Neutrophil (primary cell): ENCODE data around the gene LSM10.

Source experiments
- H3K27ac ChIP-seq: fragments of 200-600 bp; sonication (generic); 2 replicates; pipeline ENCODE4 v1.5.1; 2016; ENCODE audit warnings: mild to moderate bottlenecking, moderate library complexity
- H3K27me3 ChIP-seq: fragments of 200-600 bp; sonication (generic); 2 replicates; pipeline ENCODE4 v1.6.0; 2016; ENCODE audit warnings: mild to moderate bottlenecking
- H3K36me3 ChIP-seq: fragments of 200-600 bp; sonication (generic); 2 replicates; pipeline ENCODE4 v1.5.1; 2017
- H3K4me1 ChIP-seq, 2 experiments: fragments of 200-600 bp in 1 of 2; sonication (generic) in 1 of 2; 1 replicate in 1 of 2; 2 replicates in 1 of 2; pipeline versions ENCODE4 v1.5.1 to v1.6.1; 2013 to 2016; ENCODE audit warnings: low read depth in 1 of 2, low read length in 1 of 2, mild to moderate bottlenecking in 1 of 2, moderate library complexity in 1 of 2; ENCODE audit not compliant: control insufficient read depth in 1 of 2, insufficient read depth in 1 of 2
- H3K4me3 ChIP-seq, 2 experiments: fragments of 200-600 bp in 1 of 2; sonication (generic) in 1 of 2; 1 replicate in 1 of 2; 2 replicates in 1 of 2; pipeline ENCODE4 v1.5.1; 2013 to 2016; ENCODE audit warnings: low read depth in 1 of 2, low read length in 1 of 2, mild to moderate bottlenecking in 1 of 2, moderate library complexity in 1 of 2
- H3K9me3 ChIP-seq: fragments of 200-600 bp; sonication (generic); 2 replicates; pipeline ENCODE4 v1.5.1; 2016
- TF ChIP-seq, protein P1 (sequence below): fragments of 200-600 bp; sonication (generic); IDR thresholded peaks from 2 replicates; pipeline ENCODE4 v1.5.1; 2016; ENCODE audit warnings: antibody characterized with exemption

The LSM10 gene

DNA sequence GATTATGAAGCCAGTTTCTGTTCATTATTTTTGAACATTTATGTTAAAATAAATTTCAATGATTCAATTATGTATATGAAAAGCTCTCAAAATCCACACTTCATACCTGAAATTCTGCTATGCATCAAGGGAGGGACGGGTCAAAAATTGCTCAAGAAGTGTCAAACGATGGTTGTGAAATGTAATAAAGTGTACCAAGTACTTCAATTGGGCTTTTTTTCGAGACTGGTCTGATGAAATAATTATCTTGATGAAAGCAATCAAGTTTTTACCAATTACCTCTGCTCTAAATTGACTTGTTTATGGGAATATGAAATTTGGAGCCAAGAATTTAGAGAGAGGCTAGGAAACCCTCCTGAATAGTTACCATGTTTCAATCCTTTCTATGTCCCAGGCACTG, 44.6 kb upstream of the LSM10 start:
- no peaks in the 10 kb centered on the region for H3K9me3 ChIP-seq
- H3K4me1 ChIP-seq, result peaks cover 14 to 17% of the 10 kb centered on the region in 2 experiments
- H3K27me3 ChIP-seq, result no peaks in the 10 kb centered on the region
- no peak overlapping the region for H3K27ac ChIP-seq
- no peak overlapping the region for H3K4me3 ChIP-seq
- no peaks in the 10 kb centered on the region for H3K36me3 ChIP-seq
- TF ChIP-seq, protein P1, sequence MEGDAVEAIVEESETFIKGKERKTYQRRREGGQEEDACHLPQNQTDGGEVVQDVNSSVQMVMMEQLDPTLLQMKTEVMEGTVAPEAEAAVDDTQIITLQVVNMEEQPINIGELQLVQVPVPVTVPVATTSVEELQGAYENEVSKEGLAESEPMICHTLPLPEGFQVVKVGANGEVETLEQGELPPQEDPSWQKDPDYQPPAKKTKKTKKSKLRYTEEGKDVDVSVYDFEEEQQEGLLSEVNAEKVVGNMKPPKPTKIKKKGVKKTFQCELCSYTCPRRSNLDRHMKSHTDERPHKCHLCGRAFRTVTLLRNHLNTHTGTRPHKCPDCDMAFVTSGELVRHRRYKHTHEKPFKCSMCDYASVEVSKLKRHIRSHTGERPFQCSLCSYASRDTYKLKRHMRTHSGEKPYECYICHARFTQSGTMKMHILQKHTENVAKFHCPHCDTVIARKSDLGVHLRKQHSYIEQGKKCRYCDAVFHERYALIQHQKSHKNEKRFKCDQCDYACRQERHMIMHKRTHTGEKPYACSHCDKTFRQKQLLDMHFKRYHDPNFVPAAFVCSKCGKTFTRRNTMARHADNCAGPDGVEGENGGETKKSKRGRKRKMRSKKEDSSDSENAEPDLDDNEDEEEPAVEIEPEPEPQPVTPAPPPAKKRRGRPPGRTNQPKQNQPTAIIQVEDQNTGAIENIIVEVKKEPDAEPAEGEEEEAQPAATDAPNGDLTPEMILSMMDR, result no peak

DNA sequence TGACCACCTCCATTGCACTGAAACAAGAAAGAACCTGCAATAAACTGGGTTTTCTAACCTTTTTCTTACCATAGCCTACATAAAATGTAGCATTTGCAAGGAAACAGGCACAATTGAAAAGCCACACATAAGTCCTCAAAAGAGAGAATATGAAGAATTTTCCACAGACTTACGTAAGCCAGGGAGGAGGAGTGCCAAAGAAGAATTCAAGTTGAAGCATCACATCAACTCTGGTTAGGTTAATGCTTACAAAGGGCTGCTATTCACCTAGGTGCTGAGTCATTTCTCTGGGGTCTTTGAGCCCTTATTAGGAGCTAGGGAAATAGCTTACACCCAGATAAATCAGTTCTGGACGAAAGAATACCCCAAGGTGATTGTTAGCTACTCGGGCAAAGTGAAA, 42.9 kb upstream of the LSM10 start:
- no peaks in the 10 kb centered on the region for H3K36me3 ChIP-seq
- H3K4me1 ChIP-seq, result peaks cover 0 to 3% of the 10 kb centered on the region in 2 experiments
- no peaks in the 10 kb centered on the region for H3K9me3 ChIP-seq
- TF ChIP-seq, protein P1, result no peak
- H3K4me3 ChIP-seq, result no peak overlapping the region
- no peak overlapping the region for H3K27ac ChIP-seq
- H3K27me3 ChIP-seq, result no peaks in the 10 kb centered on the region

DNA sequence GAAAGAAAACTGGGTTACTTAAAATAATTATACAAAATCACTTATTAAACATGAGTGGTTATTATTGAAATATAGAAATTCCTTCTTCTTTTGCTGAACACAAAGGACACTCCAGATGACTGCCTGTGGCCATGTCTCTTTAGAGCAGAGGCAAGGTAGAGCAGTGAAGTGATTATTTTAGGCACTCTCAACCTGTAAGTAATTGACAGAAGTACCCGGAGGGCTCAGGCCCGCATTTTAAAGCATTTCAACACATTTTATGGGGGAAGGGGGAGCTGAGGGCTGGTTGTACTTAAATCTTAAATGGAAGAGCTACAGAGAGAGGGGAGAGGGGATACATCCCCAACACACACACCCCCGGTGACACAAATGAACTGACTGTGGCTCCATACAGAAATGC, 42.3 kb upstream of the LSM10 start:
- H3K27ac ChIP-seq, result no peak overlapping the region
- peaks cover 0 to 3% of the 10 kb centered on the region in 2 experiments for H3K4me1 ChIP-seq
- H3K27me3 ChIP-seq, result no peaks in the 10 kb centered on the region
- no peaks in the 10 kb centered on the region for H3K9me3 ChIP-seq
- TF ChIP-seq, protein P1, result no peak
- H3K36me3 ChIP-seq, result no peaks in the 10 kb centered on the region
- H3K4me3 ChIP-seq, result no peak overlapping the region

DNA sequence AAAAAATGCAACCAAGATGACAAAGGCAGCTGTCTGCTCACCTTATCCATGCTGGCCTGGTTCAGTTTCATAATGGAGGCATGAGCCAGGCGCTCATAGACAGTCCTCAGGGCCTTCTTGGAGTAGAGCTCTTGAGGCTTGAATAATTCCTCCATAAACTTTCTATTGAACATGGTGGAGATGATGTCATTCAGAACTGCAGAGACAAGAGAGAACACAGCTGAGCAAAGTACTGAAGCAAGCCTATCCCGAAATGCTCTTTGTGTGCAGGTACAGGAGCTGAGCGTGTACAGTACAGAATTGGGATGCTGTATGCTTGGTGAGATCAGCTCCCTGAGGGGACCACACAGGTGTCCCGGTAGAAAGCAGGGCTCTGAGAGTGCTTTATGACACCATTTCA, 41.0 kb upstream of the LSM10 start:
- H3K4me3 ChIP-seq, result no peak overlapping the region
- H3K27ac ChIP-seq, result no peak overlapping the region
- peaks cover 0 to 3% of the 10 kb centered on the region in 2 experiments for H3K4me1 ChIP-seq
- H3K36me3 ChIP-seq, result no peaks in the 10 kb centered on the region
- TF ChIP-seq, protein P1, result no peak
- H3K27me3 ChIP-seq, result no peaks in the 10 kb centered on the region
- H3K9me3 ChIP-seq, result no peaks in the 10 kb centered on the region

DNA sequence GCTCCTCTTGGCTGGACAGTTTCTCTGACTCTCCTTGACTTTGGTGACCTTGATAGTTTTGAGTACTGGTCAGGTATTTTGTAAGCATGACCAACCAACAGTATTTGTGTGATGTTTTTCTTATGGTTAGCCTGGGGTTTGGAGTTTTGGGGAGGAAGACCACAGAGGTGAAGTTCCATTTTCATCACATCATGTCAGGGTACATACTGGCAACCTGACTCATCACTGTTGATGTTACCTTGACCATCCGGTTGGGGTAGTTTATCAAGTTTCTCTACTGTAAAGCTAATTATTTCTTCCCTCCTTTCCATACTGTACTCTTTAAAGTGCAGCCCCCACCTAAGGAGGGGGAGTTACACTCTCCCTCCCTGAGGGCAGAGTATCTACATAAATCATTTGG, 39.1 kb upstream of the LSM10 start:
- Histone ChIP-seq H3K4me1 (peaks cover 17 to 18% of the 10 kb centered on the region in 2 experiments), H3K27me3 (no peaks in the 10 kb centered on the region), H3K36me3 (no peaks in the 10 kb centered on the region), H3K27ac (no peak overlapping the region), H3K4me3 (no peak overlapping the region), H3K9me3 (no peaks in the 10 kb centered on the region)
- TF ChIP-seq, protein P1, result no peak

DNA sequence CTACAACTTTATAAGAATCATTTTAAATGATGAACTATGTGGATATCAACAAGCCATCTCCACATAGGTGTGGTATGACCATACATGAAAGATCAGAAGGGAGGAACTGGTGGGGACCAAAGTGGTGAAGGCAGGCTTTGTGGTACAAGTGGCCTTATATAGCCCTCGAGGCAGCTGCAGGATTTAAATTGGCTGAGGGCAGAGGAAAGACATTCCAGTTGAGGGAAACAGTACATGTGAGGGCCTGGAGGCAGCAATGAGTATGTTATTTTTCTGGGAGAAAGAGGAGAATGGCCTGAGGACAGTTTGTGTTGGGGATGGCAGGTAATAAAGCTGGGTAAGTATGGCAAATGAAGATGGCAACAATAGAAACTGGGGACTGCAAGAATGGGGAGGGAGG, 35.4 kb upstream of the LSM10 start:
- TF ChIP-seq, protein P1, result no peak
- Histone ChIP-seq H3K4me3 (no peak overlapping the region), H3K4me1 (peaks cover 17 to 18% of the 10 kb centered on the region in 2 experiments), H3K27me3 (no peaks in the 10 kb centered on the region), H3K27ac (peak overlapping the region; percentile 39), H3K36me3 (no peaks in the 10 kb centered on the region), H3K9me3 (no peaks in the 10 kb centered on the region)
